HFF-Myc (cell line): ENCODE data around the gene SCG2.

Source experiments
- DNase-seq: peaks from one replicate; pipeline ENCODE4 v3.0.0-alpha.2; 2011; ENCODE audit warnings: low read depth; ENCODE audit errors: extremely low read depth
- H3K4me3 ChIP-seq: replicated peaks from 2 replicates; pipeline ENCODE4 v1.5.1; 2011; ENCODE audit warnings: low read depth, mild to moderate bottlenecking, control low read depth, low read length
- TF ChIP-seq, protein P1 (sequence below): IDR thresholded peaks from 2 replicates; pipeline ENCODE4 v1.5.1; 2012; ENCODE audit warnings: mild to moderate bottlenecking, low read depth, low read length, control low read depth; ENCODE audit errors: missing control alignments

Gene SCG2

DNA sequence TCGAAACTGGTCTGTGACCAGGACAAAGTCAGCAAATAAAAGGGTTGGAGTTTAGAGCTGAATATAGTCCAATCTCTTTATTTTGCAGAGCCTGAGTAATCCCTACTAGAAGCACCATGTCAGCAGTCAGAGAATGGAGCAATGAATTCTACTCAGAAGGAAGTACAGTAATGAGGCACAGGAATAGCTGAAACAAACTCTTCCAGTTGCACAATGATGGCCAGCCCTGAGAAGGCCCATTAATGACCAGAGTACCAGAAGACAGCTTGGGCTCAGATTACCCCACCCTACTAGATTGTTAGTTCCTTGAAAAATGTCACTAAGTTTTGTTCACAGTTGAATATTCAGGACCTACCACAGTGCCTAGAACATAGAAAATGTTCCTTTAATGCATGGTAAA lies 40.3 kb upstream of the SCG2 start:
- no peak overlapping the region for H3K4me3 ChIP-seq
- no peak for DNase-seq
- TF ChIP-seq, protein P1, sequence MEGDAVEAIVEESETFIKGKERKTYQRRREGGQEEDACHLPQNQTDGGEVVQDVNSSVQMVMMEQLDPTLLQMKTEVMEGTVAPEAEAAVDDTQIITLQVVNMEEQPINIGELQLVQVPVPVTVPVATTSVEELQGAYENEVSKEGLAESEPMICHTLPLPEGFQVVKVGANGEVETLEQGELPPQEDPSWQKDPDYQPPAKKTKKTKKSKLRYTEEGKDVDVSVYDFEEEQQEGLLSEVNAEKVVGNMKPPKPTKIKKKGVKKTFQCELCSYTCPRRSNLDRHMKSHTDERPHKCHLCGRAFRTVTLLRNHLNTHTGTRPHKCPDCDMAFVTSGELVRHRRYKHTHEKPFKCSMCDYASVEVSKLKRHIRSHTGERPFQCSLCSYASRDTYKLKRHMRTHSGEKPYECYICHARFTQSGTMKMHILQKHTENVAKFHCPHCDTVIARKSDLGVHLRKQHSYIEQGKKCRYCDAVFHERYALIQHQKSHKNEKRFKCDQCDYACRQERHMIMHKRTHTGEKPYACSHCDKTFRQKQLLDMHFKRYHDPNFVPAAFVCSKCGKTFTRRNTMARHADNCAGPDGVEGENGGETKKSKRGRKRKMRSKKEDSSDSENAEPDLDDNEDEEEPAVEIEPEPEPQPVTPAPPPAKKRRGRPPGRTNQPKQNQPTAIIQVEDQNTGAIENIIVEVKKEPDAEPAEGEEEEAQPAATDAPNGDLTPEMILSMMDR, result no peak

DNA sequence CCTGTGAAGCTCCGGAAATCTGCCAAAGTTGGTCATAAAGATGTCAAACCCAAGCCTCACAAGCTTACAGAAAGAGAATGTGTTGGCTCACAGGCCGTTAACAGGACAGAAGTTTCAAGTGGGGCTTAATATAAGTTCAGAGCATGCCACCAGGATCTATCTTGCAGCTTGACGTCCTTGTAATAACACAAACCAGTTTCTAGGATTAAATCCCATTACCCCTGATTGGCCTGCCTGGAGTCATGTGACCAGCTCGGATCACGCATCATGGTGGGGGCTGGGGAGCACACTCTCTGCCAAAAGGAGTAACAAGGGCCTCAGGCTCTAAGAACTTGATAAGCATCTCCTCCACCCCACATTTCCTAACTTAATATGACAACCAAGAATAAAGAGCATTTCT lies 38.9 kb upstream of the SCG2 start:
- TF ChIP-seq, protein P1, result no peak
- H3K4me3 ChIP-seq, result no peak overlapping the region
- DNase-seq, result peak; percentile 80

DNA sequence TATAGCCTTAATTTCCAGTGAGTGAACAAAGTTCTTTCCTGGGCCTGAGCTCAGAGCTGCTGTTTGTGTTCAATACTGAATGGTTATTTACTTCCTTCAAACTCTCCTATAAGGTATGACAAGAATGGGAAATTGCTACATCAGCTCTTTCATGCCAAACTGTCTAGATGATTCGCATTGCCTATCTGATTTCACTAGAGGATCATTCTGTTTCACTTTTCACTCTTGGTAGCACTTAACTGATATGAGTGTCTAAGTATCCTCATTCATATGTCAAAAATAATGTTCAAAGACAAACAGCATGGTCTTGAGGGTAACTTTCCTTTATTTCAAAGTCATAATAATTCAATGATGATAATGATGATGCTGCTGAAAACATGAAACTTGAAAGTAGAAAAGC lies 32.9 kb upstream of the SCG2 start:
- H3K4me3 ChIP-seq, result no peak overlapping the region
- no peak for DNase-seq
- TF ChIP-seq, protein P1, result no peak

DNA sequence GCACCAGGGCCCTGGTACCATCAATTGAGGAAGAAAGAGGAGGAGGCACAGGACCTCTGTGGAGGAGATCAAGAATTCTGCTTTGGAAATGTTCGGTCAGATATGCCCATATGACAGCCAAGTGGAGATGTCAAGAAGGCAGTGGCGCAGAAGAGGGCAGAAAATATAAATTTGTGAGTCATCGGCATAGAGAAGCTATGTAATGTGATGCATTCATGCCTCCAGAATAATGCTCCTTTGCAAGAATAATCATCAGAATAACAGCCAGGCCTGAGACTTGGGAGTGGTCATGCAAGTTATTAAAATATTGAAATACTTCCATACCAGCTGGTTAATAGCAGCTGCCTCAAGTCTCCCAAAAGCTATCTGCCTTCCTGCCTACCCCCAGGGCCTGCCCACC lies 32.1 kb upstream of the SCG2 start:
- TF ChIP-seq, protein P1, result no peak
- no peak overlapping the region for H3K4me3 ChIP-seq
- no peak for DNase-seq

DNA sequence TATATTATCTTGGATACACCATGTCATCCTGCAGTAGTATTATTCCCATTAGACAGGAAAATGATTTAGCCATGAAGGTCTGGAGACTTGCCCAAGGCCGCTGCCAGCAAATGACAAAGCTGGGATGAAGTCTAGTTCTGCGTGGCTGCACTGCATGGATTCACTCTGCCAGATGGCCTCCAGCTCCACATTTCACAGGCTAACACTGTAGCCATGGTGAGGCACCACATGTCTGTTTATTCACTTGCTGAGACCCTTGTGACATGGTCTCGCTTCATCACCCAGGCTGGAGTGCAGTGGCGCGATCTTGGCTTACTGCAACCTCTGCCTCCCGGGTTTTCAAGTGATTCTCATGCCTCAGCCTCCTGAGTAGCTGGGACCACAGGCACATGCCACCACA lies 31.5 kb upstream of the SCG2 start:
- TF ChIP-seq, protein P1, result no peak
- no peak for DNase-seq
- H3K4me3 ChIP-seq, result no peak overlapping the region

DNA sequence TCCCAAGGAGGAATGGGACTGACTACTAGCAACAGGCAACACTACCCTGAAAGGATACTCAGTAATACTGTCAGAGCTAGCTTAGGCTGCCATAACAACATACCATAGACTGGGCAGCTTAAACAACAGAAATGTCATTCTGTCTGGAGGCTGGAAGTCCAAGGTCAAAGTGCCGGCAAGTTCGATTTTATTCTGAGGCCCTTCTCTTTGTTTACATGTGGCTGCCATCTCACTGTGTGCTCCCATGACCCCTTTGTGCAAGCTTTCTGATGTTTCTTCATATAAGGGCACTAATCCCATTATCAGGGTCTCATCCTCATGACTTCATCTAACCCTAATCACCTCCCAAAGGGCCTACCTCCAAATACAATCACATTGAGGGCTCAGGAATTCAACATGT lies 30.7 kb upstream of the SCG2 start:
- no peak for DNase-seq
- no peak overlapping the region for H3K4me3 ChIP-seq
- TF ChIP-seq, protein P1, result no peak

DNA sequence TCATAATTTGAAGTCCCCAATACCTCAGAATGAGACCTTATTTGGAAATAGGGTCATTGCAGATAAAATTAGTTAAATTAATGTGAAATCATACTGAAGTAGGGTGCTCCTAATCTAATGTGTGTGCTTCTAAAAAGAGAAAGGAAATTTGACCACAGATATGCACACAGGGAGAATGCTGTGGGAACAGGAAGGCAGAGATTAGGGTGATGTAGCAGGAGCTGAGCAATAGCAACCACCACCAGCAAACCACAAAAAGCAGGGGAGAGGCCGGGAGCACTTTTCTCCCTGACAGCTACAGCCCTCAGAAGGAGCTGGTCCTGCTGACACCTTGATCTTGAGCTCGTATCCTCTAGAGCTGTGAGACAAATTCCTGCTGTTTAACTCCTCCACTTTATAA lies 24.6 kb upstream of the SCG2 start:
- no peak overlapping the region for H3K4me3 ChIP-seq
- DNase-seq, result no peak
- TF ChIP-seq, protein P1, result no peak
